Tibial nerve (tissue), 4 donors: Measurements from ENCODE around the gene LNX2. TPM values are rescaled to one million over a fixed set of nuclear protein-coding genes. Genes with fewer than 3 reads are reported as not detected.

Experiments used
- DNase-seq, 2 donors: peaks; one replicate each; pipeline ENCODE4 v3.0.0-alpha.2; 2019; ENCODE audit warnings: low spot score in 2 of 2
- H3K27ac ChIP-seq, 4 donors: fragments of 200-600 bp; sonication (generic) in 3 of 4; one replicate each; pipeline ENCODE4 v1.5.1; 2017 to 2019; ENCODE audit warnings: mild to moderate bottlenecking in 1 of 4
- H3K27me3 ChIP-seq, 2 donors: fragments of 200-600 bp; sonication (generic) in 1 of 2; one replicate each; pipeline versions ENCODE4 v1.5.1 to v1.6.0; 2017 to 2019
- H3K36me3 ChIP-seq, 3 donors: fragments of 200-600 bp; sonication (generic); one replicate each; pipeline ENCODE4 v1.5.1; 2018 to 2019
- H3K4me1 ChIP-seq, 4 donors: fragments of 200-600 bp; sonication (generic) in 3 of 4; one replicate each; pipeline ENCODE4 v1.5.1; 2017 to 2019
- H3K4me3 ChIP-seq, 4 donors: fragments of 200-600 bp; sonication (generic) in 3 of 4; one replicate each; pipeline ENCODE4 v1.5.1; 2017 to 2019; ENCODE audit warnings: mild to moderate bottlenecking in 1 of 4, moderate library complexity in 1 of 4
- H3K9me3 ChIP-seq, 4 donors: fragments of 200-600 bp; sonication (generic) in 3 of 4; one replicate each; pipeline ENCODE4 v1.5.1; 2017 to 2019
- CTCF ChIP-seq, 5 experiments: fragments of 200-600 bp in 3 of 5; fragments of 450-650 bp in 2 of 5; sonication (generic) in 3 of 5; IDR thresholded peaks; one replicate each; pipeline ENCODE4 v1.5.1; 2016 to 2019; ENCODE audit warnings: antibody characterized with exemption in 5 of 5, mild to moderate bottlenecking in 3 of 5, moderate library complexity in 2 of 5
- EP300 ChIP-seq, 2 donors: sonication (generic); formaldehyde crosslinking; IDR thresholded peaks; one replicate each; pipeline ENCODE4 v1.6.1; 2017; ENCODE audit warnings: antibody characterized with exemption in 2 of 2, mild to moderate bottlenecking in 1 of 2
- POLR2A ChIP-seq, 2 donors: fragments of 450-650 bp; IDR thresholded peaks; one replicate each; pipeline ENCODE4 v1.6.1; 2017; ENCODE audit warnings: antibody characterized with exemption in 2 of 2, mild to moderate bottlenecking in 2 of 2, moderate library complexity in 2 of 2
- WGBS, 2 donors: methylation state at CpG; one replicate each; pipeline ENCODE4 v1.1.5; 2018; 5-methylcytosine and 5-hydroxymethylcytosine counted together
- total RNA-seq, 4 donors: library from RNA; depleted of rRNA; stranded (reverse); fragments of >200 nt; gene quantifications; one replicate each; pipeline ENCODE4 v1.1.0, GENCODE V29; 2016

The LNX2 gene
- total RNA-seq, 4 donors from 2014 or later: 4.6 to 7.3 (median 6.7) TPM

DNA sequence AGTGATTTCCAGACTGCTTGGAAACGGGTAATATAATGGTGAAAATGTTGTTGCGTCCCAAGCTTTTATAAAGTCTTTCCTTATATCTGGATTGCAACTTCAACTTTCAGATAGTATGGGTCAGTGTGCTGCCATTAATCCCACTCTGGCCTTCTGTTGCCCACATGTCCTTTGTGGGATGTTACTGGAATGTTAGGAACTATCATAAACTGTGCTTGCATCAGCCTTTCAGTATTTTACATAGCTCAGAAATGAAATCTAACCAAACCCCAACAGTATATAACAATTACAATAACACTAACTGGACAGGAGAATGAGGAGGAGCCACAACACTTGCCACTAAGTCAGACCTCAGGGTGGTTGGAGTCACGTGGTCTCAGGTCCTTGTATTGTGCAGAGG lies 78.9 kb downstream of the LNX2 start:
- no peak for DNase-seq
- Histone ChIP-seq H3K4me3 (no peak overlapping the region), H3K36me3 (peaks cover 0 to 11% (median 0%) of the 10 kb centered on the region in 3 donors), H3K27me3 (no peaks in the 10 kb centered on the region), H3K9me3 (no peaks in the 10 kb centered on the region), H3K4me1 (no peaks in the 10 kb centered on the region), H3K27ac (no peak overlapping the region)
- TF ChIP-seq EP300 (IDR thresholded peaks at IDR 0.05) (no peak), CTCF (IDR thresholded peaks at IDR 0.05) (no peak), POLR2A (IDR thresholded peaks at IDR 0.05) (no peak)
- WGBS, 2 donors: 70 to 77% methylated on average over 3 of the region's 3 CpGs

- H3K4me3 ChIP-seq: no peak overlapping the region
- TF ChIP-seq EP300 (IDR thresholded peaks at IDR 0.05): no peak
- TF ChIP-seq CTCF (IDR thresholded peaks at IDR 0.05): no peak
- TF ChIP-seq POLR2A (IDR thresholded peaks at IDR 0.05): no peak
- H3K36me3 ChIP-seq: no peaks in the 10 kb centered on the region
- H3K27ac ChIP-seq: no peak overlapping the region
- H3K4me1 ChIP-seq: peaks cover 0 to 10% (median 0%) of the 10 kb centered on the region in 4 donors
- H3K9me3 ChIP-seq: no peaks in the 10 kb centered on the region
- no peaks in the 10 kb centered on the region for H3K27me3 ChIP-seq
- WGBS, 2 donors: 87 to 89% methylated on average over 9 to 10 of the region's 10 CpGs
- DNase-seq: no peak
Observed at GRCh38 chr13:27536361-27537101, 83.8 kb downstream of the LNX2 start.

DNA sequence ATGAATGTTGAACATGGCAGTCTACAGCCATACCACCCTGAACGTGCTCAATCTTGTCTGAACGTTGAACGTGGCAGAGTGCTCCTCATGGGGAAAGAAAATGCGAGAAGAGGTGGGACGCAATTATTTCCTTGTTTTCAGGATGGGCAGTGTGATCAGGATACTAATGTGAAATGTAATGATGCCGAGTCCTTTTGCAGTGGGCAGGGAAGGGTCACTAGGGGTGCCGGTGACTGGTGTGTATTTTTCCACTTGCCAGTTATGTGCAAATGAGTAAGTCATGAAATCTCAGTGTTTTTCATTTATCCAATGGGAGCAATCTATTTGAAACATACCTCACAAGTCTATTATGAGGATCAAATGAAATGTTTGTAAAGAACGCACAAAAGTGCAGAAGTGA lies 84.8 kb downstream of the LNX2 start:
- Histone ChIP-seq H3K4me1 (peaks cover 0 to 10% (median 0%) of the 10 kb centered on the region in 4 donors), H3K27me3 (no peaks in the 10 kb centered on the region), H3K9me3 (no peaks in the 10 kb centered on the region), H3K4me3 (no peak overlapping the region), H3K27ac (no peak overlapping the region), H3K36me3 (no peaks in the 10 kb centered on the region)
- DNase-seq: no peak
- 51 to 69% methylated on average over 8 of the region's 8 CpGs for WGBS, 2 donors
- no peak for TF ChIP-seq CTCF (IDR thresholded peaks at IDR 0.05)

DNA sequence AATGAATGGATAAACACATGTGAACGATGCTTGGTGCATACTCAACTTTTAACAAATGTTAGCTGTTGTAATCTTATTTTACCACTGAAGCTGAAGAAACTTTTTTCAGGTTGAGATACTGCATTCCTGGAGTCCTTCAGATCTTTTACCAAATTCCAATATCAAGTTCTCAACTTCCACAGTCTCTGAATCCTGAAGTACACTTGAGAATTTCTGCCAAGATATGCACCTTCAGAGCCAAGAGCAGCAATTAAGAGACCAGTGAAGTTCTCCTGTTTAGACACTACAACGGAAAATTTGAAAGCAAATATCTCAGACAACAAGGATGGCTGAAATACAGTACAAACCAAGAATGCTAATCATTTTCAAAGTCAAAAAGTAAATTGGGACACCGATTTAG lies 85.3 kb downstream of the LNX2 start:
- H3K4me1 ChIP-seq: peaks cover 0 to 10% (median 0%) of the 10 kb centered on the region in 4 donors
- DNase-seq: no peak

More for the DNA sequence above, 85.3 kb downstream of the LNX2 start:
- WGBS, 2 donors: 59 to 60% methylated on average over 3 of the region's 3 CpGs
- Histone ChIP-seq H3K27me3 (no peaks in the 10 kb centered on the region), H3K4me3 (no peak overlapping the region), H3K9me3 (no peaks in the 10 kb centered on the region), H3K27ac (no peak overlapping the region), H3K36me3 (no peaks in the 10 kb centered on the region)
- TF ChIP-seq CTCF (IDR thresholded peaks at IDR 0.05): no peak
- no peak for TF ChIP-seq POLR2A (IDR thresholded peaks at IDR 0.05)
- no peak for TF ChIP-seq EP300 (IDR thresholded peaks at IDR 0.05)
